IPS DF 4.7 (cell line): ENCODE measurements around the gene GRK2.
"Not testable (repeated sequence)": the region's sequence is repeated elsewhere in the genome, so short reads cannot be mapped to it uniquely, and the experiment has no call there.

Source experiments
- DNase-seq: peaks from one replicate; pipeline ENCODE4 v3.0.0-alpha.2; 2013; ENCODE audit warnings: low spot score; ENCODE audit errors: extremely low read depth

Gene GRK2

GRCh38 chr11:67253872-67254624, 12.2 kb upstream of the GRK2 start:
- no peak for DNase-seq

- DNase-seq, result no peak
Measured at GRCh38 chr11:67254798-67255197, 11.5 kb upstream of the GRK2 start.

- no peak for DNase-seq
Measured at GRCh38 chr11:67255353-67255752, 10.9 kb upstream of the GRK2 start.

- no peak for DNase-seq
Measured at GRCh38 chr11:67255864-67256263, 10.4 kb upstream of the GRK2 start.

- no peak for DNase-seq
Measured at GRCh38 chr11:67256477-67257135, 9.7 kb upstream of the GRK2 start.

GRCh38 chr11:67260406-67260805, 5.9 kb upstream of the GRK2 start:
- no peak for DNase-seq

- not testable (repeated sequence) for DNase-seq
Measured at GRCh38 chr11:67260885-67261639, 5.2 kb upstream of the GRK2 start.

- no peak for DNase-seq
Measured at GRCh38 chr11:67261640-67261945, 4.7 kb upstream of the GRK2 start.

GRCh38 chr11:67261946-67262681, 4.2 kb upstream of the GRK2 start:
- no peak for DNase-seq

GRCh38 chr11:67262731-67263675, 3.3 kb upstream of the GRK2 start:
- no peak for DNase-seq

- no peak for DNase-seq
Measured at GRCh38 chr11:67264260-67264659, 2.0 kb upstream of the GRK2 start.

- DNase-seq, result no peak
Measured at GRCh38 chr11:67264877-67265632, 1.2 kb upstream of the GRK2 start.

- no peak for DNase-seq
Measured at GRCh38 chr11:67265633-67266448, 432 bp upstream of the GRK2 start.

- no peak for DNase-seq
Measured at GRCh38 chr11:67267188-67268080, 1.2 kb downstream of the GRK2 start.

GRCh38 chr11:67268081-67268961, 2.0 kb downstream of the GRK2 start:
- DNase-seq, result no peak

- DNase-seq, result no peak
Measured at GRCh38 chr11:67268962-67269268, 2.6 kb downstream of the GRK2 start.
